ENCODE measurements around the gene SUV39H2.

GRCh38 chr10:14910953-14911352, 32.3 kb downstream of the SUV39H2 start:
- no peak for TF ChIP-seq CTCF (IDR thresholded peaks at IDR 0.05)
- TF ChIP-seq EZH2 (IDR thresholded peaks at IDR 0.05), result no peak
- no peak for TF ChIP-seq EZH2phosphoT487 (IDR thresholded peaks at IDR 0.05)
